Activated T-cell treated with anti-CD3 and anti-CD28 coated beads, Interleukin-2, amount 50 U/mL, for 4 hours (primary cell): ENCODE data around the gene SPATA32. TPM values are rescaled to one million over a fixed set of nuclear protein-coding genes. Genes with fewer than 3 reads are reported as not detected.

Source experiments
- ATAC-seq, 2 donors: fragments of 200-7000 bp; cut with Tn5 transposase; one replicate each; pipeline ENCODE4 v1.10.0; 2021
- DNase-seq: peaks from one replicate; pipeline ENCODE4 v3.0.0-alpha.2; 2020
- H3K27me3 Mint-ChIP-seq: one replicate; pipeline ENCODE4 v1.8.0; 2021; ENCODE audit warnings: low read depth, mixed read lengths
- H3K36me3 Mint-ChIP-seq: one replicate; pipeline ENCODE4 v1.8.0; 2022; ENCODE audit warnings: mixed read lengths; ENCODE audit not compliant: insufficient read depth
- H3K4me1 Mint-ChIP-seq: one replicate; pipeline ENCODE4 v1.8.0; 2021; ENCODE audit warnings: low read depth, mixed read lengths
- H3K4me3 Mint-ChIP-seq: one replicate; pipeline ENCODE4 v1.8.0; 2021; ENCODE audit warnings: mild to moderate bottlenecking, moderate library complexity, mixed read lengths
- H3K9me3 Mint-ChIP-seq: one replicate; pipeline ENCODE4 v1.8.0; 2021; ENCODE audit warnings: mixed read lengths
- total RNA-seq, 3 donors: library from RNA; stranded (reverse); gene quantifications; one replicate each; pipeline ENCODE4 v1.2.1, GENCODE V29; 2021

Gene SPATA32
- total RNA-seq, 3 donors from 2014 or later = 0.25 to 0.63 (median 0.27) TPM

DNA sequence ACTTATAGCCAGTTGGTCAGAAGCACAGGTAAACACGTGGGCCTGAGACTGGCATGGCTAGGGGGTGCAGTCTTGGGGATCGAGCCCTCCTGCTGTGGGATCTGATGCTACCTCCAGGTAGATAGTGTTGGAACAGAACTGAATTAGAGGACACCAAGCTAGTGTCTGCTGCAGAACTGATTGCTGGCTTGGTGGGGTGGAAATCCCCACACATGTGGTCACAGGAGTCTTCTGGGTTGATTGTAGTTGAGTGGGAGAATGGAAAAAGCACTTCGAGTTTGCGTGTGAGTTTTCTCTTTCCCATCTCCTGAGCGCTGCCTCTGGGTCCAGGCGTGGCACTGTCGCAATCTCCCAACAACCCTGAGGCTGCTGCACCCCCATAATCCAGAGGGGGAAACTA, 8.0 kb upstream of the SPATA32 start:
- H3K4me1 Mint-ChIP-seq = peaks cover 15% of the 10 kb centered on the region
- H3K27me3 Mint-ChIP-seq = no peaks in the 10 kb centered on the region
- peaks cover 30% of the 10 kb centered on the region for H3K36me3 Mint-ChIP-seq
- no peak overlapping the region for H3K4me3 Mint-ChIP-seq
- ATAC-seq (peak; percentile 58 to 69), DNase-seq (no peak)
- no peaks in the 10 kb centered on the region for H3K9me3 Mint-ChIP-seq

DNA sequence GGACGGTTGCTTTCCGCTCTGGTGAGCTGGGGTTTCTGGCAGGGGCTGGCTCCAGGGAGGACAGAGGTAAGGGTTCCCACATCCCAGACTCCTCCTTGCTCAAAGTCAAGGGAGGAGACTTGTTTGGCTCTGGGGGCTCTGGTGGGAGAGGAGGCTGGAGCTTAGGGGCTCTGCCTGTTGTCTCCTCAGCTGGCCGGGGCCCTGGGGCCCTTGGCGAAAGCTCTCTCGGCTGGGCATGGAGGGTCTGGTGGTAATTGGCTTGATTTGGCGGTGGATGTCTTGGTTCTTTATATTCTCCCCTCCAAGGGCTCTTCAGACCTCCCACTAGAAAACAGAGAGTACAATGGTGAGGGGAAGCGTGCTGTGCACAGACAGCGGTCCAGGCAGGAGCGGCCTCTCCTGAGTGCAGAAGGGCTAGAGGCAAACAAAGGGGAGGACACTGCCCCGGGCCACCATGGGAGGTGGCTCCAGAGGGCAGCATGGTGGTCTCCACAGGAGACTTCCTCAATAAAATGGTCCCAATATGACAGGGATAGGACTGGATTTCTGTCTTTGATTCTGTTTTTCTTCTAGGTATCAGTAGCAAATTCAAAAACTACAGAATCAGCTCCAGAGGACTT, 5.7 kb upstream of the SPATA32 start:
- H3K4me3 Mint-ChIP-seq = no peak overlapping the region

DNA sequence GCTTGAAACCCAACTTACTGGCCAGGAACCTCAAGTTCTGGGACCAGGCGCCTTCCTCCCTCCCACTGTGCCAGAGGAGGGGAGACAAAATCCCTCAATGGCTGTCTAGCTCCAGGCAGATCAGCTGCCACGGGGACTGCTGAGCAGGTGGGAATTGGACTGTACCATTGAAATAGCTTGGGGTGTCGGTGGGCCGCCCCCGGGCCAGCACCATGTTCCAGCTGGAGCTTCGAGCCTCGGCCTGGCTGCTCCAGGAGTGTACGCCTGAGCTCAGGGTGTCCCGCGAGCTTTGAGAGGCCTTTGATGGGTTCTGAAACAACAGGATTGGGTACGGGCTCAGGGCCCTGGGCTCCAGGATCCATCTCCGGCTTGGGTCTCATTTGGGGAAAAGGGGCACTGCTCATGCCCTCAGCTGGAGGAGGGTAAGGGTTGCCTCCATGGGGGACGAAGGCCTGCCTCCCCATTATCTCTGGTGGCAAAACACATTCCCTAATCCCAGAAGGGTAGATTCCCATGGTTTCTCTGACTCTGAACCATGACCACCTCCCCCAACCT, 4.6 kb upstream of the SPATA32 start:
- H3K27me3 Mint-ChIP-seq = no peaks in the 10 kb centered on the region
- DNase-seq (no peak), ATAC-seq (no peak)
- no peak overlapping the region for H3K4me3 Mint-ChIP-seq
- H3K9me3 Mint-ChIP-seq = no peaks in the 10 kb centered on the region
- peaks cover 19% of the 10 kb centered on the region for H3K36me3 Mint-ChIP-seq
- H3K4me1 Mint-ChIP-seq = peaks cover 31% of the 10 kb centered on the region

More for the DNA sequence above, 5.7 kb upstream of the SPATA32 start:
- H3K27me3 Mint-ChIP-seq = no peaks in the 10 kb centered on the region
- peaks cover 25% of the 10 kb centered on the region for H3K4me1 Mint-ChIP-seq
- H3K9me3 Mint-ChIP-seq = no peaks in the 10 kb centered on the region
- DNase-seq (no peak), ATAC-seq (no peak)
- peaks cover 21% of the 10 kb centered on the region for H3K36me3 Mint-ChIP-seq

DNA sequence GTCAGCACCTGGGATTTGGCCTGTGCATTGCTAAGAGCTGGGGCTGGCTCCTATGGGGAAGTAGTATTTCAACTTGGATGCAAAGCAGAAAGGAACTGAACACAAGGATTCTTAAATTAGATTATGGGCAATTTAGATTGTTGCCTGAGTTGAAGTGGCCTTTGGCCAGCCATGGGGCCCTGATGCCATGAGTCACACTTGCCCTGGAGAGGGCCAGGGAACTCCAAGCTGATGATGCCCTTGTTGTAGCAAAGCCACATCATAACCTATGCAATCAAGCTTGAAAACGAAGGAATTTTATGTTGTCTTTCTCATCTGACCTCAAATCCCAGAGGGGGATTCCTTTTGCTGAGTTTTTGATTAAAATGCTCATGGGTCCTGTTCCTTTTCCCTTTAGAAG, 3.9 kb upstream of the SPATA32 start:
- Mint-ChIP-seq H3K27me3 (no peaks in the 10 kb centered on the region), H3K4me3 (no peak overlapping the region), H3K36me3 (peaks cover 19% of the 10 kb centered on the region), H3K9me3 (no peaks in the 10 kb centered on the region), H3K4me1 (peaks cover 30% of the 10 kb centered on the region)
- ATAC-seq = no peak
- DNase-seq = no peak

DNA sequence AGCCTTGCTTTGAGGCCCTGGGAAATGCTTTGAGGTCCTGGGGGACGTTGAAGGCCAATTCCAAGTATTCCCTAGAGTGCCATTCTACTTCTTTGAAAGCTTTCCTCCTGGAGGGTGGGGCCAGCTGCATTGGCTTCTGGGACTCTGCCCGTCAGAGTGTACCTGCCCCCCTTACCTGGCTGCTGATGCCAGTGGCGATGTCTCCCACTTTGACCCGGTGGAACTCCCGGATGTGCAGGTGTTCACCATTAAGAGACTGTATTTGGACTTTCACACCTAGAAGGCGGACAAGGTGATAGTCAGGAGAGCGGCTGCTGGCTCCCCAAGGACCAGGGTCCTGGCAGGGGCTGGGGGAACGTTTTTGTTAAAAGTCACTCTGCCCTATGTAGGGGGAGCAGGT, 3.1 kb upstream of the SPATA32 start:
- Mint-ChIP-seq H3K36me3 (peaks cover 19% of the 10 kb centered on the region), H3K27me3 (no peaks in the 10 kb centered on the region), H3K4me3 (no peak overlapping the region), H3K4me1 (peaks cover 28% of the 10 kb centered on the region), H3K9me3 (no peaks in the 10 kb centered on the region)
- ATAC-seq = no peak
- DNase-seq = no peak

DNA sequence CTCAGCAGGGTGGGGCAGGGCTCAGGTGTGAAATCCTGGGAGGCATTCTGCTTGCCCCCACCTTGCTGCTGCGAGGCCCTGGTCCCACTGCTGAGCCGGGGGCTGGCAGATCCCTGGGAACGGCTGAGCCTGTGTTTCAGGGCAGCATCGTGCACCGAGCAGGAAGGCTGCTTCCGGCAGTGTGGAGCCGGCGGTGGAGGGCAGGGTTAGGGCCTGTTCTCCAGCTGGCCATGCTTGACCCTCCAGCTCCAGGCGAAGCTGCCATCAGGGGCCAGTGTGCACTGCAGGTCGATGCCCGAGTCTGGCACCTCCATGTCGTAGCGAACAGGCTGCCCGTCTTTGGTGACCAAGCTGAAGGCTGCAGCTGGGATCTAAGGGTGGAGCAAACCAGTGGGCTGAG, 2.5 kb upstream of the SPATA32 start:
- H3K4me3 Mint-ChIP-seq = no peak overlapping the region
- H3K36me3 Mint-ChIP-seq = peaks cover 19% of the 10 kb centered on the region
- peaks cover 24% of the 10 kb centered on the region for H3K4me1 Mint-ChIP-seq
- H3K27me3 Mint-ChIP-seq = no peaks in the 10 kb centered on the region
- DNase-seq = no peak
- ATAC-seq = no peak
- H3K9me3 Mint-ChIP-seq = no peaks in the 10 kb centered on the region

DNA sequence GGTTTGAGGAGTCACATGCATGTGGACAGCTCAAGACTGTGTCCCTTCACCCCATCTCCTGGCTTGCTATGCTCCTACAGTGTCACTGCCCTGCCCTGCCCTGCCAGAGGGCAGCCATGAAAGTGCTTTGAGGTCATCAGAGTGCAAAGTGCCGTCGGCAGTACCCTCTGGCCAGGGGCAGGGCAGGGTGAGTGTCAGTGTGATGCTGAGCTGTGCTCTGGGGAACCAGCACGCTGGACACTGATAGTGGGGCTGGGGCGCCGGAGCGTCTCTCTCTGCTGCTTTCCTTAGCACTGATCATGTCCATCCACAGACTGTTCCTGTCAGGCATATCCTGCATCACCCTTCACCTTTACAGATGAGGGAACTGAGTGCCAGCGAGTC, 1.6 kb upstream of the SPATA32 start:
- no peak overlapping the region for H3K4me3 Mint-ChIP-seq
- peaks cover 25% of the 10 kb centered on the region for H3K4me1 Mint-ChIP-seq
- peaks cover 11% of the 10 kb centered on the region for H3K36me3 Mint-ChIP-seq
- H3K9me3 Mint-ChIP-seq = no peaks in the 10 kb centered on the region
- ATAC-seq = no peak
- no peak for DNase-seq
- no peaks in the 10 kb centered on the region for H3K27me3 Mint-ChIP-seq

DNA sequence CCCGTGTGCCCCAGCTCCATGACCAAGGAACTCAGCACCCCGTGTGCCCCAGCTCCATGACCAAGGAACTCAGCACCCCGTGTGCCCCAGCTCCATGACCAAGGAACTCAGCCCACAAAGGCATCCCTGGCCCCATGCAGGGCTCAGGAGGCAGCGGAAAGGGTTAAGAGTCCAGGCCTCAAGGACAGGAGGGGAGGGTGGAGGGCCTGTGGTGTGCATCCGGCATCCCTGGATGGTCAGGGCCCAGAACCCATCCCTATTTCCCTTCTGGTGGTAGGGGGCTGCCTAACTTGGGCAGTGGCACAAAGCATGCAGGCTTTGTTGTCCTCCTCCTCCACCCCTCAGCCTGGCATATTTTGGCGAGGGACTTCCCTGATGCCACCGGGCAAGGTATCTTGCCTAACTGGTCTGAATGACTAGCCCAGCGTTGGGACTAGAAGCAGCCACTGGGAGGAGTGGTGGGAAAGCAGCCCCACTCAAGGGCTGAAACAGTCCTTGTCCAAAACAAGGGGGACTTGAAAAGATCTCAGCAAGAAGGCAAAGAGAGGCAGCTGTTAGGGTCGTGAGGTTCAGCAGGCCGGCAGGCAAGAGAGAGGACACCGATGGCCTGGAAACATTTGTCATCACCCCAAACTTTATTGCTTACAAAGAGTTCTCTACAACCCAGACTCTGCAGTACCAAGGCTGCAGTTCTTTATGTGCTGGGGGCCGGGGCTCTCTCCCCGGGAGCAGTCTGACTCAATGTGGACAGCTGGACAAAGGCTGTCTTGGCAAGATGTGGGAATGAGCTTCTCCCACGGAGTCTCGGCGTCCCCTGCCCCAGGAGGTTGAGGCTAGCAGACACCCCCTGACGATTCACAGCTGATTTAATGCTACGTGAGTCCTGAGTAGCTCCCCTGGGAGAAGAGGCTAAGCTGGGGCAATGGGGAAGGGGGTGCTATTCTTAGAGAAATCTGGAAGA, 902 bp upstream of the SPATA32 start:
- Mint-ChIP-seq H3K4me3 (peak overlapping the region; percentile 80), H3K9me3 (no peaks in the 10 kb centered on the region), H3K36me3 (peaks cover 7% of the 10 kb centered on the region)

DNA sequence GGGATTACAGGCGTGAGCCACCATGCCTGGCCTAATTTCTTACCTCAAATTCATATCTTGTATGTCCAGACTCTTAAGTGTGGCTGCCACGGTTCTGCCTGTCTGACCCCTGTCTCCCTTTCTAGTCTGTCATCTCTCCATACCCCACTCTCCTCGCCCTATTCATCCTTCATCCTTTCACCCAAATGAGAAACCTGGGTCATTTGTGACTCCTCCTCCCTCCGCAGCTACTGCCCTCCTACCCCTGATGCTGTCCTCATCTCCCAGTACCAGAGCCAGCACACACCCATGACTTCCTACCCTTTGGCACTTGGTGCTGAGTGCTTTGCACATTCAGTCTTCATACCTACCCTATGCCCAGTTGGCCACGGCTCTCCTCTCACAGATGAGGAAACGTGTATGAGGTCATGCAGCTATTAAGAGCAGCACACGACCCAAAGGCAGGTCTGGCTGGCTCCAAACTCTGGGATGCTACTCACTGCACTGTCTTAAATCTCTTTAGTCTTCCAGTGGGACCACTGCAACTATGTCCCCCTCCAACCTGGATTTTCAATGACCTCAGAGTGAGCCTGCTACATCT, 1.6 kb downstream of the SPATA32 start:
- Mint-ChIP-seq H3K4me3 (no peak overlapping the region), H3K4me1 (peaks cover 50% of the 10 kb centered on the region), H3K9me3 (no peaks in the 10 kb centered on the region), H3K36me3 (no peaks in the 10 kb centered on the region), H3K27me3 (no peaks in the 10 kb centered on the region)
- no peak for DNase-seq
- no peak for ATAC-seq

More for the DNA sequence above, 902 bp upstream of the SPATA32 start:
- peak in 1 of 2 donors; percentile 24 for ATAC-seq
- no peak for DNase-seq
- Mint-ChIP-seq H3K27me3 (no peaks in the 10 kb centered on the region), H3K4me1 (peaks cover 29% of the 10 kb centered on the region)

DNA sequence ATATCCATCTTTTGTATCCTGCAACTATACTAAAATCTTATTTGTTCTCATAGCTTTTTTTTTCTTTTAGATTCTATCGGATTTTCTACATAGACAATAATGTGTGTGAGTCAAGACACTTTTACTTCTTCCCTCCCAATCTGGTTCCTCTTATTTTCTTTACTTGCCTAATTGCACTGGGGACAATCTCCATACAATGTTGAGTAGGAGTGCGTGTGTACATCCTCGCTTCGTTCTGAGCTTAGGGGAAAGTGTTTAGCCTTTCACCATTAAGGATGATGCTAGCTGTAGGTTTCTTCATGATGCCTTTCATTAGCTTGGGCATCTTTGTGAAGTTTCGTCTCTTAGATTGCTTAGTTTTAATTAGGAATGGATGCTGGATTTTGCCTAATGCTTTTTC, 2.9 kb downstream of the SPATA32 start:
- H3K4me1 Mint-ChIP-seq = peaks cover 58% of the 10 kb centered on the region
- no peak for ATAC-seq
- H3K27me3 Mint-ChIP-seq = no peaks in the 10 kb centered on the region
- no peaks in the 10 kb centered on the region for H3K9me3 Mint-ChIP-seq
- no peaks in the 10 kb centered on the region for H3K36me3 Mint-ChIP-seq
- no peak for DNase-seq
- H3K4me3 Mint-ChIP-seq = no peak overlapping the region

DNA sequence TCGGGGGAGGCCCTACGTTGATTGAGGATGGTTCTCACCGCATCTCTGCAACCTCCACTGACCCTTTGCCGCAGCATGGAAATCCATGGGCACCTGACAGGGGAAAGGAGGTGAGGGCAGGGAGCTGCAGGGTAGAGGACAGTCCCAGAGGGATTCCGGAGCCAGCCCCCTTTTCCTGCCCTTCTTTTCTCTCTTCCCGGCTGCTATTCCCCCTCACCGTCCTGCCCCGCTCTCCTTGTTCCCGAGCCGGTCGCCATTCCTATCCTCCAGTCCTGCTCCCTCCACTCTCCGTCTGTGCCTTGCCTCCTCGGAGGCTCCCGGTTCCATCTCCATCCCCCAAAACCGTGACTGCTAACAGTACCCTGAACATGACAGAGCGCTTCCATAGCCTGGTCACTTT, 4.8 kb downstream of the SPATA32 start:
- H3K27me3 Mint-ChIP-seq = no peaks in the 10 kb centered on the region
- ATAC-seq = no peak
- no peaks in the 10 kb centered on the region for H3K36me3 Mint-ChIP-seq
- H3K4me1 Mint-ChIP-seq = peaks cover 63% of the 10 kb centered on the region
- no peaks in the 10 kb centered on the region for H3K9me3 Mint-ChIP-seq
- no peak for DNase-seq
- no peak overlapping the region for H3K4me3 Mint-ChIP-seq

DNA sequence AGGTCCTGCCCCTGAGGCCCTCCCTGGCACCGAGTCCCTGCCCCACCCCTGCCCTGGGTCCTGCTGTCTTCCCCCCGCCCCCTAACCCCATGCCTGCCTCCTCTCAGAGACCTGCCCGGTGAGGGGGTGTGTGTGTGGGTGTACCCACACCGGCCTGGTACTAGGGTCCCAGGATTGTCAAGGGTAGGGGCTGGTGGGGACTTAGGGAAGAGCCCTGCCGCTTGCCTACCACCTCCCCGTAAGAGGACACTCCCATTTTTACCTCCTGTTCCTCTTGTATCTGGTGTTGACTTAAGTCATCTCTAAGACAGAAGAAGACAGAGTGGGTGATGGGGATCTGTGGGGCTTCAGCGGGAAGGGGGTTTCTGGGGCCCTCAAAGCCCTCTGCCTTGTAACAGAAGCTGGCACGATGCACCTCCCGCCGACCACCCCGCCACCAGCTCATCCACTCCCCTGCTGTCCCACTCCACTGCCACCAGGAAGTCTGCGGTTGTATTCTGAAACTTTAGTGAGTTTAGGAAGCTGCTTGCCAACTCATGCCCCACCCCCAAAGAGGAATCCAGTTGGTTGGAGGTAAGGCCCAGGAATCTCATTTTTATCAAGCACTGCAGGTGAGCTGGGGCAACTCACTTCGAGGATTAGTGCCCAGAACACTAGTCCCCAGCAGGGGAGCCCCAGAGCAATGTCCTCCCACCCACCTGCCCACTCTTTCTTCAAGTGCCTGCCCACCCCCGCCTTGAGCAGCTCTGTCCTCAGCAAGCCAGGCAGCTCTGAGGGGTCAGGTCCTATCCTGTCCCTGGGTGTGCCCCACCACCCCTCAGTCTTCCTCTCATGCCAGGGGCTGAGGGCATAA, 5.6 kb downstream of the SPATA32 start:
- ATAC-seq = peak; percentile 25 to 34
- Mint-ChIP-seq H3K4me1 (peaks cover 63% of the 10 kb centered on the region), H3K9me3 (no peaks in the 10 kb centered on the region), H3K27me3 (no peaks in the 10 kb centered on the region), H3K36me3 (peaks cover 5% of the 10 kb centered on the region), H3K4me3 (no peak overlapping the region)
- DNase-seq = no peak

DNA sequence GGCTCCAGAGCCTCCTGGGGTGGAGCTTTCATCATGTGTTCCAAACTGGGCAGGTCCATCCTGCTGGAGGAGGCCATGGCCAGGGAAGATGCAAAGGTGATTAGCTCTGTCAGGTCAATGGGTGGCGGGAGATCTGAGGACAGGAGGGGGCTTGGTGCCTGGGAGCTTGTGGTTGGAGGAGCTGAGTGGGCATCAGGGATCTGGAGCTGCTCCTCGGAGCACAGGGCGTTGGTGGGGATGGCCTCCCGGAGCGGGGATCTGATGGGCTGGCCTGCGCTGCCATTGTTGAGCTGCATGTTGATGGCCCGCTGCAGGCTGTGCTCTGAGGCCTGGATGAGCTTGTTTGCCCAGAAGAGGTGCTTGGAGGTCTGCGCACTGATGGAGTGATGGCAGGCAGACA, 6.5 kb downstream of the SPATA32 start:
- DNase-seq = no peak
- no peaks in the 10 kb centered on the region for H3K9me3 Mint-ChIP-seq
- H3K36me3 Mint-ChIP-seq = peaks cover 7% of the 10 kb centered on the region
- H3K27me3 Mint-ChIP-seq = no peaks in the 10 kb centered on the region
- H3K4me3 Mint-ChIP-seq = no peak overlapping the region
- H3K4me1 Mint-ChIP-seq = peaks cover 63% of the 10 kb centered on the region
- no peak for ATAC-seq

DNA sequence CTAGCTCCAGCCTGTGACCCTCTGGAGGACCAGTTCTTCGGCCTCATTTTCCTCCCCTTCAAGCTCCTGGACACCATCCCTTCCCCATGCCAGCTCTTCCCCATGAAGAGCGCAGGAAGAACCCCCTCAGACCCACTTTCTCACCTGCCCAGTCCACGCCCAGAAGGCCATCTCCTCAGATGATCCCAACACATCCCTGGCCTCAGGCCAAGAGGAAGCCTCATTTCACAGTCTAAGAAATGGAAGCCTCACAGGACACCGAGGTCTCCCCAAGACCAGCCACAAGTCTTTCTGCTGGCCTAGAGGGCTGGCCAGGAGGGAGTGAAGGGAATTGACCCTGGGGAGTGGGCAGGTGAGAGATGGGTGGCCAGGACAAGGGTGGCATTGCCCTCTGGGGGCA, 8.0 kb downstream of the SPATA32 start:
- Mint-ChIP-seq H3K4me3 (no peak overlapping the region), H3K36me3 (peaks cover 10% of the 10 kb centered on the region), H3K4me1 (peaks cover 70% of the 10 kb centered on the region), H3K9me3 (no peaks in the 10 kb centered on the region), H3K27me3 (no peaks in the 10 kb centered on the region)
- DNase-seq (no peak), ATAC-seq (no peak)
